GM23248 (cell line): ENCODE data around the gene SPOP. TPM values are rescaled to one million over a fixed set of nuclear protein-coding genes. Genes with fewer than 3 reads are reported as not detected.

Source experiments
- DNase-seq: peaks from one replicate; pipeline ENCODE4 v3.0.0-alpha.2; 2015
- H2AFZ ChIP-seq: fragments of 200-600 bp; sonication (generic); 2 replicates; pipeline ENCODE4 v1.6.1; 2016; ENCODE audit warnings: antibody characterized with exemption
- H3F3A ChIP-seq: fragments of 200-600 bp; sonication (generic); 2 replicates; pipeline ENCODE4 v1.6.1; 2016; ENCODE audit warnings: mild to moderate bottlenecking, antibody characterized with exemption, mixed run types; ENCODE audit not compliant: insufficient read depth
- H3K27ac ChIP-seq: fragments of 200-600 bp; sonication (generic); 2 replicates; pipeline ENCODE4 v1.5.1; 2016; ENCODE audit warnings: mild to moderate bottlenecking
- H3K27me3 ChIP-seq: fragments of 200-600 bp; sonication (generic); replicated peaks from 2 replicates; pipeline ENCODE4 v1.6.1; 2016; ENCODE audit warnings: mild to moderate bottlenecking; ENCODE audit not compliant: insufficient read depth
- H3K36me3 ChIP-seq: fragments of 200-600 bp; sonication (generic); 2 replicates; pipeline ENCODE4 v1.6.1; 2016; ENCODE audit warnings: low read depth, mild to moderate bottlenecking
- H3K4me1 ChIP-seq: fragments of 200-600 bp; sonication (generic); 2 replicates; pipeline ENCODE4 v1.6.1; 2016; ENCODE audit warnings: mild to moderate bottlenecking; ENCODE audit not compliant: insufficient read depth
- H3K4me2 ChIP-seq: fragments of 200-600 bp; sonication (generic); one replicate; pipeline ENCODE4 v1.6.1; 2016; ENCODE audit warnings: mild to moderate bottlenecking; ENCODE audit not compliant: unreplicated experiment
- H3K4me3 ChIP-seq: fragments of 200-600 bp; sonication (generic); 2 replicates; pipeline ENCODE4 v1.5.1; 2016; ENCODE audit warnings: mild to moderate bottlenecking
- H3K79me2 ChIP-seq: fragments of 200-600 bp; sonication (generic); 2 replicates; pipeline ENCODE4 v1.6.1; 2016; ENCODE audit warnings: mild to moderate bottlenecking; ENCODE audit not compliant: insufficient read depth
- H3K9ac ChIP-seq: fragments of 200-600 bp; sonication (generic); 2 replicates; pipeline ENCODE4 v1.6.1; 2016; ENCODE audit warnings: mild to moderate bottlenecking
- H3K9me2 ChIP-seq: fragments of 200-600 bp; sonication (generic); 2 replicates; pipeline ENCODE4 v1.6.1; 2016; ENCODE audit warnings: mixed run types, mild to moderate bottlenecking, moderate library complexity; ENCODE audit not compliant: insufficient read depth
- H3K9me3 ChIP-seq: fragments of 200-600 bp; sonication (generic); one replicate; pipeline ENCODE4 v1.6.1; 2017; ENCODE audit warnings: low read depth
- H4K20me1 ChIP-seq: fragments of 200-600 bp; sonication (generic); 2 replicates; pipeline ENCODE4 v1.6.0; 2016; ENCODE audit not compliant: insufficient read depth
- EZH2 ChIP-seq: fragments of 200-600 bp; sonication (generic); IDR thresholded peaks from 2 replicates; pipeline ENCODE4 v1.6.1; 2018; ENCODE audit warnings: antibody characterized with exemption, mild to moderate bottlenecking; ENCODE audit not compliant: insufficient read depth, poor library complexity, severe bottlenecking
- EZH2phosphoT487 ChIP-seq: fragments of 200-600 bp; sonication (generic); IDR thresholded peaks from 2 replicates; pipeline ENCODE4 v1.6.1; 2018; ENCODE audit warnings: antibody characterized with exemption, moderate library complexity, mild to moderate bottlenecking, low read depth; ENCODE audit not compliant: insufficient read depth
- WGBS, 2 experiments: methylation state at CpG; one replicate each; pipeline ENCODE4 v1.1.6; 2015 to 2017; ENCODE audit warnings: low lambda C conversion rate in 2 of 2, low coverage in 1 of 2; ENCODE audit errors: missing lambda C conversion rate in 2 of 2; 5-methylcytosine and 5-hydroxymethylcytosine counted together
- in situ Hi-C: fragments of 300-500 bp; cut with MboI; formaldehyde crosslinking; loops from 2 replicates; pipeline ENCODE4 v1.15.0; 2020
- polyA plus RNA-seq: library from polyadenylated mRNA; unstranded; fragments of >200 nt; fragmentation: Nextera tagmentation; extraction: Ambion mirVana; gene quantifications from 2 replicates; pipeline ENCODE4 v1.2.1, GENCODE V29; 2016
- total RNA-seq: library from RNA; depleted of rRNA; stranded (reverse); fragments of >200 nt; shearing (Covaris generic); gene quantifications from 2 replicates; pipeline ENCODE4 v1.2.3, GENCODE V29; 2014

The SPOP gene
- total and polyA plus RNA-seq, 2 experiments from 2014 or later, result 64.1 to 69.8 TPM

DNA sequence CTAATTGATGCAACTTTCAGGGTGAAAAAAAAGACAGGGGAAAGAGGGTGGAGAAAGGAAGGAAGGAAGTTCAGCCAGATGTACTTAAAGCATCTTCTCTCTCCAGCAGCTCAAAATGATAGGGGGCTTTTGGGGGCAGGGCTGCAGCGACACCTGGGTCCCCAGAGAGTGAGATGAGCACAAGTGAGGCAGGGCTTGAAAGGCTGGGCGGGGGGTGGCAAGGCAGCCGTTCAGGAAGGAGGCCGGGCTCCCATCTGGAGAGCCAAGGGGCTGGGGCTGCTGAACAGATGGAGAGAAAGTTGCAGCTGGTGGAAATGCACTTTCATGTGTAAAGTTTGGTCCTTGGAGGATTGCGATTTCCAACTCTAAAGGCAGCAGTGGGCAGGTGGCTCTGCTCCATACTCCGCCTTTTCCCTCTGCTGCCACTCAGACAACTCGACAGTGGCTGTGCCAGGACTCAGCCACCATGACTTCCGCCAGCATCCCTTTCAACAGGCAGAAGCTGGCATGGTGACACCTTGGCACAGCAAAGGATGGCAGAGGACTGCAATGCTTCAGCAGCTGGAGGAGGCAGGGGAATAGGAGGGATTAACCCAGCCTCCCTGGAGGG lies 22.2 kb upstream of the SPOP start:
- no peak for TF ChIP-seq EZH2
- no peak for TF ChIP-seq EZH2phosphoT487
- in situ Hi-C loops, result loop anchor here (10.0 kb wide), 2 partner anchors 145 to 275 kb away; partner anchors contain the start of gene TAC4
- H3K4me1 ChIP-seq, result no peaks in the 10 kb centered on the region

DNA sequence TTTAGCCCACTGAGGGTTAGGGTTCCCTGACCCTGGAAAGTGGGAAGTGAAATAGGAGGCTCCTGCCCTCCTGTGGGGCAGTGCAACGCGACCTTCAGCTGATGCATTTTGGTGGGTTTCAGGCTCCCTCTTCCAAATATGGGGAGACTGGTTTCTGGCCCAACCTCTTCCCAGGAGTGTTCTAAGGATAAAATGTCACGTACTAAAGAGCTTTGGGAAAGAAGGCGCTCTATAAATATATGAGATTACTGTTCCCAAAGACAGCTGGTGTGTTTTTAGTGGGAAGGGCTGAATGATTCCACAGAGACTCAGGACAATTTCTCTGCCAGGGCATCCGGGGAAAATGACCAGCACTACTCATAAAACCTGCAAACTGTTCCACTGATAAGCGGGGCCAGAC lies 20.1 kb upstream of the SPOP start:
- Histone ChIP-seq H3K79me2 (no peaks in the 10 kb centered on the region), H3K36me3 (peaks cover 8% of the 10 kb centered on the region), H2AFZ (no peak overlapping the region), H3K9ac (no peak overlapping the region), H3K4me1 (no peaks in the 10 kb centered on the region), H3K9me2 (no peaks in the 10 kb centered on the region), H3K4me3 (no peak overlapping the region), H3K9me3 (no peaks in the 10 kb centered on the region), H3F3A (0 out of 2 replicates have a peak, but pooled peaks cover 4% of the 10 kb centered on the region), H3K4me2 (no peak overlapping the region), H3K27ac (no peak overlapping the region), H4K20me1 (no peaks in the 10 kb centered on the region), H3K27me3 (no peaks in the 10 kb centered on the region)
- DNase-seq, result no peak
- in situ Hi-C loops, result loop anchor here (10.0 kb wide), 1 partner anchor 273 kb away; no protein-coding TSS in a partner anchor
- TF ChIP-seq EZH2phosphoT487, result no peak
- TF ChIP-seq EZH2, result no peak
- WGBS, 2 experiments, result 66 to 71% methylated on average over 6 of the region's 6 CpGs

More for the DNA sequence above, 22.2 kb upstream of the SPOP start:
- Histone ChIP-seq H3K27ac (no peak overlapping the region), H3K9ac (no peak overlapping the region), H3F3A (0 out of 2 replicates have a peak, but pooled peaks cover 4% of the 10 kb centered on the region), H4K20me1 (no peaks in the 10 kb centered on the region), H3K79me2 (no peaks in the 10 kb centered on the region), H3K9me3 (no peaks in the 10 kb centered on the region), H3K4me2 (no peak overlapping the region), H3K36me3 (peaks cover 26% of the 10 kb centered on the region), H2AFZ (no peak overlapping the region), H3K9me2 (no peaks in the 10 kb centered on the region), H3K27me3 (no peaks in the 10 kb centered on the region), H3K4me3 (no peak overlapping the region)
- whole genome bisulfite sequencing, 2 experiments, result 41 to 48% methylated on average over 8 of the region's 8 CpGs
- DNase-seq, result no peak

DNA sequence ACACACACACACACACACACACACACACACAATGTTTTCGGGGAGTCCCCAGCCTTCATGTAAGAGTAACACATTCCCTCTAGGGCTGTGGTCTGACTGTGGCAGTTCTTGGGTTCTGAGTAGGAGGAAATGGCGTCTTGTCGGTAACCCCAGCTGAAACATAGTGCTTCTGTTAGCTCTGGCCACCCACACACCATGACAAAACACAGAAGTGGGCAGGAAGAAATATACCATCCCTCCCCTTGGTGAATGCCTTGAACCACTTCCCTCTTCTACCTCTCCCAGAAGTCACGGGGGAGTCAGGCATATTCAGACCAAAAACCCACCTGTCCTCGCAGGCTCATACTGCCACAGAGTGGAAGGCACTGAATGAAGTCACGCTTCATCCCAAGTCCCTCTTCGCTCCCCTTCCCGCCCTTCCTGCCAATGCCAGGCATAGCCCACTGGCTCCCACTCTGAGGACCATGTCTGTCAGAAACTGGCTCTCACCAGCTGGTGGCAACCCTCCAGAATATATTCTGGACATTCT lies 18.4 kb upstream of the SPOP start:
- Histone ChIP-seq H3K9me3 (no peaks in the 10 kb centered on the region), H3K36me3 (peaks cover 7% of the 10 kb centered on the region), H3K9me2 (no peaks in the 10 kb centered on the region), H4K20me1 (no peaks in the 10 kb centered on the region), H2AFZ (no peak overlapping the region), H3K9ac (no peak overlapping the region), H3K4me2 (no peak overlapping the region), H3K4me1 (no peaks in the 10 kb centered on the region), H3K27ac (no peak overlapping the region), H3F3A (0 out of 2 replicates have a peak, but pooled peaks cover 4% of the 10 kb centered on the region), H3K27me3 (no peaks in the 10 kb centered on the region), H3K4me3 (no peak overlapping the region), H3K79me2 (no peaks in the 10 kb centered on the region)
- no peak for DNase-seq
- TF ChIP-seq EZH2phosphoT487 (no peak), EZH2 (no peak)
- in situ Hi-C loops, result loop anchor here (10.0 kb wide), 1 partner anchor 271 kb away; no protein-coding TSS in a partner anchor
- 69 to 75% methylated on average over 8 of the region's 8 CpGs for WGBS, 2 experiments

DNA sequence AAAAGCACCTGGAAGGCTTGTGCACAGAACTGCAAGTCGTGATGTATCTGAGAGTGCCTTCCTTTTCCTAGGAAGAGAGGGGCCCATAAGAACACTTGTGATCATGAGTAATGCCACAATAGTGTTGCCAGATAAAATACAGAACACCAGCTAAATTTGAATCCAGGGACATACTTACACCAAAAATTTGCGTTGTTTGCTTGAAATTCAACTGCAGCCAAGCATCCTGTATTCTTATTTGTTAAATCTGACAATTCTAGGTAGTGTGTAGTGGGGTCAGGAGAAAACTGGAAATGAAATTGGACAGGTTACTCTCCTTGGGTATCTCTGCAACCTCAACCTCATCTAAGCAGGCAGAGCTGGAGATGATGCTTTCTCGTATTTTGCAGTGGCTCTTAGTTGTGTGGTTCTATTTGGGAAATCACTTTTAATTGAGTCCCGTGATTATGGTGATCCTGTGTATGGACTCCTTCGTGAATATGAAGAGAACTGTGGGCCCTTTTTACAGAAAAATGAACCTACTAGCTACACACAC lies 17.9 kb upstream of the SPOP start:
- H3K4me1 ChIP-seq, result no peaks in the 10 kb centered on the region
- in situ Hi-C loops, result loop anchor here (10.0 kb wide), 1 partner anchor 271 kb away; no protein-coding TSS in a partner anchor
- H3K36me3 ChIP-seq, result peaks cover 1% of the 10 kb centered on the region; the same call in 1 of the 2 replicates
- H3K4me3 ChIP-seq, result no peak overlapping the region
- 38 to 47% methylated on average over 5 of the region's 5 CpGs for WGBS, 2 experiments
- no peaks in the 10 kb centered on the region for H3K9me2 ChIP-seq
- no peaks in the 10 kb centered on the region for H3K79me2 ChIP-seq
- H4K20me1 ChIP-seq, result no peaks in the 10 kb centered on the region
- TF ChIP-seq EZH2phosphoT487 (no peak), EZH2 (no peak)
- H2AFZ ChIP-seq, result no peak overlapping the region
- 0 out of 2 replicates have a peak, but pooled peaks cover 2% of the 10 kb centered on the region for H3F3A ChIP-seq
- no peak for DNase-seq
- no peaks in the 10 kb centered on the region for H3K9me3 ChIP-seq
- H3K4me2 ChIP-seq, result no peak overlapping the region
- H3K9ac ChIP-seq, result no peak overlapping the region
- H3K27me3 ChIP-seq, result no peaks in the 10 kb centered on the region
- H3K27ac ChIP-seq, result no peak overlapping the region
